Activated T-helper 1 cell treated with anti-CD3 and anti-CD28 coated beads, Interleukin-2, amount 50 U/mL, for 16 hours (primary cell): Measurements from ENCODE around the gene MCM5.
"Not testable (repeated sequence)": the region's sequence is repeated elsewhere in the genome, so short reads cannot be mapped to it uniquely, and the experiment has no call there.

Experiments
- DNase-seq, 2 donors: peaks; one replicate each; pipeline ENCODE4 v3.0.0-alpha.2; 2020; ENCODE audit warnings: low read depth in 1 of 2, low spot score in 1 of 2

Gene MCM5

DNA sequence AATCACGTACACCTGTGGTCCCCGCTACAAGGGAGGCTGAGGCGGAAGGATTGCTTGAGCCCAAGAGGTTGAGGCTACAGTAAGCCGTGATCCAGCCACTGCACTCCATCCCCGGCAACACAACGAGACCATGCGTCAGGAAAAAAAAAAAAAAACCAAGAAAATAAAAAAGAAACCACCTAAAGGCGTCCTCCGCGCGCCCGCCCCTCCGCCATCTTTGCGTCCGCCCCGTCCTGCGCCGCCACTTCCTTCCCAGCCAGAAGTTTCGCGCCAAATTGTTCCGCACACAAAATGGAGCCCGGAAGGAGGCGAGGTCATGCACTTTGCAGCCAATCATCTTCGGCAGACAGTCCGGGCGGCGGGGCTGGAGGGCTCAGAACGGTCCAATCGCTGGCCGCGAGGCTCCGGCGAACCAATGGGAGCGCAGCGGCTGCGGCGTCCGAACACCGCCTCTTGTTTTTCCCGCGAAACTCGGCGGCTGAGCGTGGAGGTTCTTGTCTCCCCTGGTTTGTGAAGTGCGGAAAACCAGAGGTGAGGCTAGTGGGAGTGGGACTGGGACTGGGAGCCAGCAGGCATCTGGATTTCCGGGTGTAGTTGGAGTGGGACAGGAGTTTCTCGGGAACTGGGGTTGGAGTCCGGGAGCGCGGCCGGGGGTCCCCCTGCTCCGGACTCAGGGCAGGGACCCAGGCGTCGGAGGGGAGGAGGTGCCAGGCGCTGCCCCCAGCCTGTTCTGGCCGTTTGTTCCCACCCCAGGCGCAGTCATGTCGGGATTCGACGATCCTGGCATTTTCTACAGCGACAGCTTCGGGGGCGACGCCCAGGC, at the start of gene MCM5:
Gene MCM5, plus strand, starts transcription at position 463 of the 823 bp plus-strand sequence. Its CDS starts 299 bp downstream, at position 762.
- DNase-seq: peak; percentile 93 to 95

GRCh38 chr22:35350539-35351503, 49.1 kb upstream of the MCM5 start:
- DNase-seq: peak; percentile 68 to 72

GRCh38 chr22:35352214-35353111, 47.5 kb upstream of the MCM5 start:
- DNase-seq: no peak

- no peak for DNase-seq
Observed at GRCh38 chr22:35353318-35353717, 46.6 kb upstream of the MCM5 start.

DNA sequence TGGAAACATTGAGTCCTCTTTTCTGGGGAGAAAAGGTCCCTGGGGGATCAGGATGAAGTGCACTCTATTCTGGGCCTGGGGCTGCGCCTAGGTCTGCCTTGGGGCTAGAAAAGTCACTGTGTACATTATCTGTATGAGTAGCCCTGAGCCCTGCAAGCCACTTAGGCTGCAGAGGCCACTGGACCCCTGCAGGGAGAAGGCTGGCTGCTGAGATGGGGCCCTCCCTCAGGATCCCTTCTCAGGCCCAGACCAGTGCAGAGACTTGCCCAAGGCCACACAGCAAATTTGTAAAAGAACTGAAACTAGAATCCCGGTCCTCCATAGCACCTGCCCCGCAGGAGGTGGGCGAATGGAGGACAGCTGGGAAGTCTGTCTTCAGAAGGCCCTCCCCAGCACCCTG, 45.9 kb upstream of the MCM5 start:
- no peak for DNase-seq

- no peak for DNase-seq
Observed at GRCh38 chr22:35357883-35358621, 41.9 kb upstream of the MCM5 start.

DNA sequence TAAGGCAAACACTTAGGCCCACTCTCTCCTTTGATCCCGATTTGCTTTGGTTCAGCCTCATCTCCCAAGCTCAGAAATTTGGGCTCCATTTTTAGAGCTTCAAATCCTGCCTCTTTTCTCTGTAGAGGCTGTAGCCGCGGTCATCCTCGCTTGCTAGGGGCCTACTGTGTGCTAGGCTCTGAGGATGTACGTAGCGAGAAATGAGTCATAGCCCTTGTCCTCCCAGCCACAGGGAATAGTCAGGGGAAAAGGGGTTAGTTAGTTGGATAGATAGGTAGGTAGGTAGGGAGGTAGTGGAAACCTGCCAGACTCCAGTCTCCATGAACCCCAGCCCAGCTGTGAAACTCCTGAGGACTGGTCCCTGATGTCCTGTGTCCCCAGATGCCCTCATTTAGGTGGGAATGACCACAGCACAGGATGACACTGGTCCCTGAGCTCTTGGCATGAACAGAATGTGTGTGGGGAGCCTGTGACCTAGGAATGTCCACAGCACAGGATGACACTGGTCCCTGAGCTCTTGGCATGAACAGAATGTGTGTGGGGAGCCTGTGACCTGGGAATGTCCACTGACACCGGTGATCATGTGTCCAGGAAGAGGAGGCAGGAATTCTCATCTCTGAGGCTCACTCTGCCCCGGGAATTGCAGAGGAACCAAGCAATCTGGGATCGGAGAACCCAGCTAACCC, 40.4 kb upstream of the MCM5 start:
- no peak for DNase-seq

- DNase-seq: no peak
Observed at GRCh38 chr22:35361001-35361558, 38.9 kb upstream of the MCM5 start.

DNA sequence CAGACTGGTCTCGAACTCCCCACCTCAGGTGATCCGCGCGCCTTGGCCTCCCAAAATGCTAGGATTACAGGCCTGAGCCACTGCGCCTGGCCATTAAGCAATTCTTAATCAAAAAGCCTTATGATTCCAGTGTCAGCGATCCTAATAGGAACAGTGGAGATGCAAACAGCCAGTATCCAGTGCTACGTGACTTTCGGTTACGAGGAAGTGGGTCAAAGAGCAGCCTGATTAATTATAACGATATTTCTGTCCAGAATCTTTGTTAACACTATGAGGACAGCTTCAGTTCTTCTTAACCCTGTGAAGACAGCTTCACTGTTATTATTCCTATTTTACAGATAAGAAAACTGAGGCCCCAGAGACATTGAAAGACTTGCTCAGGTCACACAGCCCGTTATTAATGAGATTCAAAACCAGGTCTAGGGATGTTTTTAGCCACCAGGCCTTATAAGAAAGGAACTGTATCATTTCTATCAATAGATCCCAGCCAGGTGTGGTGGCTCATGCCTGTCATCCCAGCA, 36.3 kb upstream of the MCM5 start:
- no peak for DNase-seq

DNA sequence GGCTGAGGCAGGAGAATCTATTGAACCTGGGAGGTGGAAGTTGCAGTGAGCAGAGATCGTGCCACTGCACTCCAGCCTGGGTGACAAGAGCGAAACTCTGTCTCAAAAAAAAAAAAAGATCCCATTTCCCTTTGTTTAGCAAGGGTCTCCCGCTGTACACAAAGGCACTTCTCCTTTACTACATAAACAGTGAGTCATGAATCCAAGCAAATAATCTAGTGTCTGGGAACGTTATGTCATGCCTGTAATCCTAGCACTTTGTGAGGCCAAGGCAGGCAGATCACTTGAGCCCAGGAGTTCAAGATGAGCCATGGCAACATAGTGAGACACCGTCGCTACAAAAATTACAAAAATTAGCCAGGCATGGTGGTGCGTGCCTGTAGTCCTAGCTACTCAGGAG, 35.7 kb upstream of the MCM5 start:
- not testable (repeated sequence) for DNase-seq

DNA sequence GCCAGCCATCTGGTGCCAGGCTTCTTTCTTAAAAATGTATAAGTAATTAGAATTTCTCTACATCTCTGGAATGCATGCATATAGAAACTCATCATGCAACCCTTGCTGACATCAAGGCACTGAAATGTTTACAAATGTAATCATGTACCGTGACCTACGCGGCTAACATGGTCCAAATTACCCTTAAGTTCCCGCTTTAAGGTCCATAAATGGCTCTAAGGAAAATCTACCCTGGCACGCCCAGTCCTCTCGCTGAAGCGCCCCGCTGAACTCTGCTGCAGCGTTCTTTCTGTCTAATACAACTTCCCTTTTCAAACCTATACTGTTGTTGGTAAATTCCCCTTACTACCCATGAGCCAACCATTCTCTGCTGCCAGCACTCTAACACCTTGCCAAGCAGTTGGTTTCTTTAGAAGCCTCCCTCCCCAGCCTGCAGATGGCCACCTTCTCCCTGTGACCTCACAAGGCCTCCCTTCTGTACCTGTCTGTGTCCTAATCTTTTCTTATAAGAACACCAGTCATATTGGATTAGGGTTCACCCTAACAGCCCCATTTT, 32.5 kb upstream of the MCM5 start:
- DNase-seq: no peak

GRCh38 chr22:35368386-35368785, 31.6 kb upstream of the MCM5 start:
- DNase-seq: no peak

DNA sequence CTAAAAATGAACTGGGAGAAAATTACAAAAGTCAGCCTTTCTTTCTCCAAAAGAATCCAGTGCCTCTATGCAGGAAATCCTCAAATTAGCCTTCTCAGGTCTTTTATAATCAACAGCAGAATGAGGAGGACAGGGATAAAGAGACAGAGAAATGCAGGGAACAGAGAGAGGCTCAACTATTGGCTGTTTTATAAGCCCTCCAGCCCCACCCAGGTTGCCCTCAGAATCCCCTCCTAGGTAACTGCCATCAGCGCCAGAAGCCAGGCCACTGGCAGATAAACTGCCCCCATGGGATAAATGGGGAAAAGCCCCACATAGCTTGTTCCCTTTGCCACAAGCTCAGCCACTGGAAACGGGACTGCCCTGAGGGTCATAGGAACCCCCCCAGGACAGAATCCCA, 29.9 kb upstream of the MCM5 start:
- no peak for DNase-seq

- DNase-seq: no peak
Observed at GRCh38 chr22:35373781-35374180, 26.2 kb upstream of the MCM5 start.

DNA sequence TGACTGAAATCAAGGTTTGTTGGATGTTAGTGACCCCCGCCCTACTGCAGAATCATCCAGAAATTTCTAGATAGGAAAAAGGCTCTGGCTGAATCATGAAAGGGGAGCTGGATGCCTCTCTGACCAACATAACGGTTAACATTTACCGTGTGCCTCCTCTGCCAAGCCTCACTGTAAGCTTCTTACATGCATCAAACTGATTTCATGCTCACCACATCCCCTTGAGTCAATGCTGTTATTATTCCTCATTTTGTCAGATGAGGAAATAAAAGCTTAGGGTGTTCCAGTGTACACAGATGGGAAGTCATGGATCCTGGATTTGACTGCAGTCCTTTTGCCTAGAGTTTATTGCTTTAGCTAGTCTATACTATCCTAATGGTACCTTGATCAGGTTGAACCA, 24.9 kb upstream of the MCM5 start:
- DNase-seq: no peak

- no peak for DNase-seq
Observed at GRCh38 chr22:35375526-35375925, 24.4 kb upstream of the MCM5 start.

- DNase-seq: no peak
Observed at GRCh38 chr22:35376728-35377472, 23.0 kb upstream of the MCM5 start.

GRCh38 chr22:35377735-35378134, 22.2 kb upstream of the MCM5 start:
- DNase-seq: no peak
